Measurements from ENCODE around the gene WDR33.

WDR33 gene

GRCh38 chr2:127737892-127738291 lies 73.1 kb downstream of the WDR33 start:
- TF ChIP-seq CTCF (IDR thresholded peaks at IDR 0.05; ENCODE audit: control extremely low read depth, extremely low read depth, low read depth, missing control alignments), result no peak
- POLR2A ChIA-PET, result no interaction called here
- CTCF ChIA-PET, result interaction anchor here (1.3 kb wide), 1 partner anchor 14 kb away, joined by 3 read pairs; no protein-coding TSS in a partner anchor
- DNase-seq (ENCODE audit: extremely low spot score), result no peak

GRCh38 chr2:127735537-127736399 lies 75.2 kb downstream of the WDR33 start:
- TF ChIP-seq CTCF (IDR thresholded peaks at IDR 0.05; ENCODE audit: control extremely low read depth, extremely low read depth, low read depth, missing control alignments), result no peak
- CTCF ChIA-PET, result no interaction called here
- POLR2A ChIA-PET, result no interaction called here
- DNase-seq (ENCODE audit: extremely low spot score), result no peak

- ChIA-PET POLR2A (no interaction called here), CTCF (no interaction called here)
- DNase-seq (ENCODE audit: extremely low spot score), result no peak
- no peak for TF ChIP-seq CTCF (IDR thresholded peaks at IDR 0.05; ENCODE audit: control extremely low read depth, extremely low read depth, low read depth, missing control alignments)
These were observed 75.9 kb downstream of the WDR33 start for GRCh38 chr2:127735044-127735443.

GRCh38 chr2:127733816-127734537 lies 77.0 kb downstream of the WDR33 start:
- TF ChIP-seq CTCF (IDR thresholded peaks at IDR 0.05; ENCODE audit: control extremely low read depth, extremely low read depth, low read depth, missing control alignments), result no peak
- DNase-seq (ENCODE audit: extremely low spot score), result no peak
- CTCF ChIA-PET, result interaction anchor here (0.6 to 1.2 kb wide), 4 partner anchors 19 to 97 kb away, joined by 3 to 4 read pairs (median 3); no protein-coding TSS in a partner anchor
- POLR2A ChIA-PET, result no interaction called here

- no peak for TF ChIP-seq CTCF (IDR thresholded peaks at IDR 0.05; ENCODE audit: control extremely low read depth, extremely low read depth, low read depth, missing control alignments)
- CTCF ChIA-PET, result interaction anchor here (0.6 to 1.2 kb wide), 3 partner anchors 19 to 72 kb away, joined by 3 to 4 read pairs (median 3); no protein-coding TSS in a partner anchor
- POLR2A ChIA-PET, result no interaction called here
- DNase-seq (ENCODE audit: extremely low spot score), result no peak
These were observed 77.7 kb downstream of the WDR33 start for GRCh38 chr2:127733113-127733815.
